Stimulated activated CD8-positive, alpha-beta memory T cell treated with anti-CD3 and anti-CD28 coated beads, Interleukin-15, amount 100 ng/mL, for 4 hours (primary cell): ENCODE results near the gene ACOX2.

ENCODE experiments used
- DNase-seq, 2 donors: peaks; one replicate each; pipeline ENCODE4 v3.0.0-alpha.2; 2020; ENCODE audit warnings: low read depth in 2 of 2

ACOX2 gene

GRCh38 chr3:58536501-58537411, at the start of gene ACOX2:
TSS of gene ACOX2 (minus strand) at chr3:58537190. CDS start at chr3:58535106, 2,084 bp downstream.
- DNase-seq, result no peak

- DNase-seq, result no peak
Observed at GRCh38 chr3:58585994-58586393, 49.0 kb upstream of the ACOX2 start.

- peak in 1 of 2 donors; percentile 9 for DNase-seq
Observed at GRCh38 chr3:58585005-58585786, 48.2 kb upstream of the ACOX2 start.

DNA sequence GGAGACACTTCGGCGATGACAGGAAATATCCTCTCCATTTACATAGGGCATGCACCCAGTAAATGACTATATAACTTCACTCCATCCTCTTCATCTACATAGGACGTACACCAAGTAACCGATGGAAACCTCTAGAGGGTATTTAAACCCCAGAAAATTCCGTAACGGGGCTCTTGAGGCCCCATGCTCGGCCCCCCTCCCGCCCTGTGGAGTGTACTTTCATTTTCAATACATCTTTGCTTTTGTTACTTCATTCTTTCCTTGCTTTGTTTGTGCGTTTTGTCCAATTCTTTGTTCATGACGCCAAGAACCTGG, 47.7 kb upstream of the ACOX2 start:
- DNase-seq, result no peak

DNA sequence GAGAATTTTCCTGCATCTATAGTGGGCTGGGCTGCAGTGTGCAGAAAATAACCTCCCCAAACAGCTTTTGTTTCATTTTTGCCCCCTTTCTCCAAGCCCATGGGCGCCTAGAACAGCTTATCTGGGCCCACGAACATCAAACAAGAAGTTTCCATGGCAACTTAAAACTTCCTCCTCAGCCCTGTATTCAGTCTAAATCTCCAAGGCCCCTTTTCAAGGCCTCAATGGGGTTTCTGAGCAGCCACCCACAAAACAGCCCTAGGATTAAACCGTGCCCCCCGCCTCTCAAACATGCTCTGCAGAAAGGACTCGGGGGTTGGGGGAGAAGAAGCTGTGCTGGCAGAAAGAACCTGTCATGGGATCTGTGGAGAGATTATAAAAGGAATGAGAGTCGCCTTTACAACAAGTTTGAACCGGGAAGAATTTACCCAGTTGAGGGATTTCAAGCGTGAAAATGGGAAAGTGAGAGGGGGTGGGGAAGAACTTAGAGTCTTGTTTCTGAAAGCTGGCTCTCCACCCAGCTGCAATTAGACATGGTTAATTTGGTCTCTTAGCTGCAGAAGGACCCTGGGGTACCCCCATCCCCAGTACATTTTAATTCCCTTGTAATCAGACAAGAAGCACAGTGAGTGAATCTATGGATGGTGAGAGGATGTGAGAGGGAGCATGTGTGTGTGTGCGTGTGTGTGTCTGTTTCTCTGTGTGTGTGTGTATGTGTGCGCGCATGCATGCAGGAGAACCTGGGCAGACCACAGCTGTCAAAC, 44.5 kb upstream of the ACOX2 start:
- no peak for DNase-seq

GRCh38 chr3:58580826-58581327, 43.9 kb upstream of the ACOX2 start:
- DNase-seq, result no peak

DNA sequence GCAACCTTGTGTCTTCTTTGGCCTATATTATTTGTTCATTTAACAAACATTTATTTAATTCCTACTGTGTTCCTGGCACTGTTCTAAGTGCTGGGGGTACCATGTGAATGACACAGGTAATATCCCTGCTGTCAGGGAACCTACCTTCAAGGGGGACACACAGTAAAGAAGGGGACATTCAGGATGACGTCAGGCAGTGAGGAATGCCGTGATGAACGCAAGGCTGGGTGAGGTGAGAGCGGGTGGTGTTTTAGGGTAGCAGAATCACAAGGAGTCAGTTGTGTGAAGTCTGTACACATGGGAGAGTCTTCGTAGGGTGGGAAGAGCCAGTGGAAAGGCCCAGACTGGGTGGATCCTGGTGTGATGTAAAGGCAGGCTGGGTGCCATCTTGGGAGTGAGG, 41.9 kb upstream of the ACOX2 start:
- no peak for DNase-seq

DNA sequence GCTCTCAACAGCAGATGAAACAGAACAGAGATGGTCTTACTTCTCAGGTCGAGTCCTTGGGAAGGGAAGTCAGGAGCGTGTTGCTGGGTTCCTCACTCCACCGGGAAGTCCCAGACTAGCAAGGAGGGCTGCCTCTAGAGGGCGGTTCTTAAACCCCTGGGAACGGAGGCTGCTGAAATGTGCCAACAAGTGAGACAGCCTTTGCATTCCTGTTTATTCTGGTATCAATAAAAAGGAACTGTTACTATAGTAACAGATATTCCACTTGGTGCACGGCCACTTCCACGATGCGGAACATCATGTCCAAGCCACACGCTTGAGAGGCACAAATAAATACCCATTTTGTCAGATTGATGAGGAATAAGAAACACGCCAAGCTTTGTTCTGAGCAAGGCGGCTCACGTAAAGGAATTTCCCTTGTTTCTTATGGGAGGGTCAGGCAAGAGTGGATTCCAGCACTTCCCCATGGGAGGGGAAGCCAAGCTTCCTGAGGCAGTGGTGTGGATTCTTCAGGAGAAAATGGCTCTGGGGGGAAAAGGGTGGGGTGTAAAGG, 40.4 kb upstream of the ACOX2 start, which contains the start of gene FAM107A:
Gene FAM107A (minus strand): TSS at position 123 of the 553 bp plus-strand sequence. CDS start 7,531 bp downstream, outside the sequence.
- no peak for DNase-seq

- DNase-seq, result no peak
Observed at GRCh38 chr3:58576716-58577115, 39.7 kb upstream of the ACOX2 start.

- no peak for DNase-seq
Observed at GRCh38 chr3:58575971-58576652, 39.1 kb upstream of the ACOX2 start.

GRCh38 chr3:58574682-58575081, 37.7 kb upstream of the ACOX2 start:
- no peak for DNase-seq

GRCh38 chr3:58574106-58574505, 37.1 kb upstream of the ACOX2 start:
- DNase-seq, result no peak

DNA sequence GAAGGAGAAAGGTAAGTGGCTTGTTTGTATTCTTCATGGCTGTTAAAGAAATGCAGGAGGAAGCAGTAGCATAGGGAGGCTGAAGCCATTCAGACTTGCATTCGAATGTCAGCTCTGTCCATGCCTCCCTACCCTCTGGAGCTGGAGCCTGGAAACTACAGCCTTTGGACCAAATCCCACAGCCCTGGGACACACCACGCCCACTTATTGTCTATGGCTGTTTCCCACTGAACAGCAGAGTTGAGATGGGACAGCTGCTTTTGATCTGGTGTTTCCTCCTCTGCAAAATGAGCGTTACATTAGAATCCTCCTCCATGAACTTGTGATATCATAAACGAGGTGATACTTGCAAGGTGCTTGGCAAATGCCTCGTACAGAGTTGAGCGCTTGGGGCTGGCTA, 36.6 kb upstream of the ACOX2 start:
- DNase-seq, result no peak

GRCh38 chr3:58572634-58573230, 35.7 kb upstream of the ACOX2 start:
- no peak for DNase-seq

- no peak for DNase-seq
Observed at GRCh38 chr3:58572013-58572633, 35.1 kb upstream of the ACOX2 start.

DNA sequence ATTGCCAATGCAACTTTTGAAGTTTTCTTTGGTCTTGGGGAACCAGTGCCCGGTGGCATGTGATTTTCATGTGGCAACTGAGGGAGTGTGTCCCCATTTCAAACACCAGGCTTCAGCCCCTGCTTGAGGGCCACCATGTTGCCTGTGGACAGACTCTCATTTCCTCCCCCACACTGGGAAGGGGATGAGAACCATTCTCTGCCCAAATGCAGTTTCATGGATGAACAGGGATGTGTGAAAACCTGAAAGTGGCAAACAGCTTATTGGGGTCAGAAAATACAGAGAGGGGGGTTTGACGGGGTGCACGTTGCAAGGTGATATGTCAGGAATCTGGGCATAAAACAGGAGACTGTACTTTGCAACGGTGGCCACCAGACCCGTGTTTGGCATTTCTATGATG, 33.9 kb upstream of the ACOX2 start:
- DNase-seq, result no peak

DNA sequence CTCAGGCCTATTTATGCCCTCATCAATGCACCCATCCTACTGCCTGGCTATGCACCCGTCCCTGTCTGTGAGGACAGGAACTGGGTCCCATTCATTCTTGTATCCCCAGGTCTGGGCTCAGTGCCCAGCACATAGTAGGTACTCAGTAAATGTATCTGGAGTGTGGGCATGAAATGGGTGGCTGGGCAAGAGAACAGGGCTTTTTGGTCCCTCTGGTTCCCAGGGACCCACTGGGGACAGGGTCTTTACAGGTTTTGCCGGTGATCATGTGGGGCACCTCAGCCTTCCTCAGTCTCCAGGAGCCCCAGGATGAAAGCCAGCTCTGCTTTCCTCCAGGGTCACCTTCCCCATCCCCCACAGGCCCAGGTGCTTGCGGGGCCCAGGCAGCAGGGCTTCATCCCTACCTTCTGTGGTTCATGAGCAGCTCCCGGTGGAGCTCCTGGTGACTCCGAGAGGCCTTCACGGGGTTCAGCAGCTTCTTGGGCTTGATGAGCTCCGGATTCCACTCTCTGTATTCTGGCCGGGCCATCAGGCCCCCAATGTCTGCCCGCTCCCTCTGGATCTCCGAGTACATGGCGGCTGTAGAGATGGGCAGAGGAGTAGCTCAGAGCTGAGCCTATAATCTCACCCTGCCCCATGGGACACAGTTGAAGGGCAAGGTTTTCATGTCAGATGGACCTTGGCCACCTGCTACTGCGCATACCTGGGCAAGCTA, 32.5 kb upstream of the ACOX2 start:
- DNase-seq, result no peak

DNA sequence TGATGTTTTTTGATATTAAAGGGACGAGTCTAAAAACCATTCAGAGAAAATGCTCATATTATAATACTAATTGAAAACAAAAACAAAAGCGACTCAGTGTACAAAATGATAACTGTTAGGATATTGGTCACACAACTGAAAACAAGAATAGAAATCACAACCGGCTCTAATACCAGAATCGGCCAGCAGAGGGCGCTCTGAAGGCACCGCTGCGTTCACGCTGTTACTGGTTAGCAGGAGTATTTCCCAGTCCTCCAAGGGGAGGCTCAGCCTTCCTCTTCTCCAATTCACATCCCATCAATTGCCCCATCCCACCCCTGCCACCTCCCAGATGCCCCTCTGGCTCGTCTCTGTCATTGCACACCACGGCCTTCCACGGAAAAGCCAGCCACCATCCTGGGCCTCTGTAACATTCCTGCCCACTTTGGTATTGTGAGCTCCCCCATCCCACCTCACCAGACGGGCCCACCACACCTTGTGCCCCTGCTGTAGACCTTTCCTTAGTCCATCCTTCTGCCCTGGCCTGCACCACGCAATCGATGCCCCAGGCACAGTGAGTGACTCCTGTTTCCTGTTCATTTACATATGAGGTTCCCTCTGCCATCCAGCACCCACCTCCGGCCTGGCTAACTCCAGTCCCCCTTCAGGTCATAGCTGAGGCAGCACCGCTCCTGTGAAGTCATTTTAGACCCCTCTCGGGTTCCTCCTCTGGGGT, 31.7 kb upstream of the ACOX2 start:
- DNase-seq, result peak; percentile 27 to 34

GRCh38 chr3:58567251-58567515, 30.2 kb upstream of the ACOX2 start:
- no peak for DNase-seq
